Activated naive CD8-positive, alpha-beta T cell (primary cell): Measurements from ENCODE around the gene CRTAP.
A peak's percentile ranks its signal among the peaks of the same experiment; 100 is the strongest.
"Not testable (repeated sequence)": the region's sequence is repeated elsewhere in the genome, so short reads cannot be mapped to it uniquely, and the experiment has no call there.

Experiments used
- H3K27ac Mint-ChIP-seq: one replicate; pipeline ENCODE4 v1.8.0; 2021; ENCODE audit warnings: mixed read lengths
- H3K27me3 Mint-ChIP-seq: one replicate; pipeline ENCODE4 v1.8.0; 2021; ENCODE audit warnings: mixed read lengths
- H3K36me3 Mint-ChIP-seq: one replicate; pipeline ENCODE4 v1.8.0; 2021; ENCODE audit warnings: mixed read lengths
- H3K4me1 Mint-ChIP-seq: one replicate; pipeline ENCODE4 v1.8.0; 2021; ENCODE audit warnings: low read depth, mixed read lengths
- H3K4me3 Mint-ChIP-seq: one replicate; pipeline ENCODE4 v1.8.0; 2021; ENCODE audit warnings: mild to moderate bottlenecking, mixed read lengths
- H3K9me3 Mint-ChIP-seq: one replicate; pipeline ENCODE4 v1.8.0; 2021; ENCODE audit warnings: low read depth, mixed read lengths

Gene CRTAP

GRCh38 chr3:33091746-33092145 is 22.1 kb upstream of the CRTAP start:
- Mint-ChIP-seq H3K4me3 (no peak overlapping the region), H3K4me1 (peaks cover 77% of the 10 kb centered on the region), H3K27me3 (no peaks in the 10 kb centered on the region), H3K9me3 (no peaks in the 10 kb centered on the region), H3K36me3 (peaks cover 21% of the 10 kb centered on the region), H3K27ac (peak overlapping the region; percentile 34)

- Mint-ChIP-seq H3K36me3 (peaks cover 21% of the 10 kb centered on the region), H3K27ac (peak overlapping the region; percentile 54), H3K4me1 (peaks cover 76% of the 10 kb centered on the region), H3K27me3 (no peaks in the 10 kb centered on the region), H3K4me3 (no peak overlapping the region), H3K9me3 (no peaks in the 10 kb centered on the region)
Observed at GRCh38 chr3:33092496-33093254, 21.1 kb upstream of the CRTAP start.

GRCh38 chr3:33093847-33094246 is 20.0 kb upstream of the CRTAP start:
- H3K27me3 Mint-ChIP-seq: no peaks in the 10 kb centered on the region
- H3K27ac Mint-ChIP-seq: no peak overlapping the region
- H3K4me1 Mint-ChIP-seq: peaks cover 64% of the 10 kb centered on the region
- no peak overlapping the region for H3K4me3 Mint-ChIP-seq
- no peaks in the 10 kb centered on the region for H3K9me3 Mint-ChIP-seq
- peaks cover 17% of the 10 kb centered on the region for H3K36me3 Mint-ChIP-seq

- Mint-ChIP-seq H3K4me1 (peaks cover 48% of the 10 kb centered on the region), H3K27me3 (no peaks in the 10 kb centered on the region), H3K9me3 (no peaks in the 10 kb centered on the region), H3K36me3 (peaks cover 12% of the 10 kb centered on the region), H3K4me3 (peak overlapping the region; percentile 96), H3K27ac (no peak overlapping the region)
Observed at GRCh38 chr3:33095436-33095835, 18.4 kb upstream of the CRTAP start.

- Mint-ChIP-seq H3K36me3 (peaks cover 7% of the 10 kb centered on the region), H3K4me1 (peaks cover 40% of the 10 kb centered on the region), H3K27ac (peak overlapping the region; percentile 81), H3K4me3 (peak overlapping the region; percentile 96), H3K27me3 (no peaks in the 10 kb centered on the region), H3K9me3 (no peaks in the 10 kb centered on the region)
Observed at GRCh38 chr3:33096093-33096868, 17.5 kb upstream of the CRTAP start.

GRCh38 chr3:33099109-33099645 is 14.6 kb upstream of the CRTAP start:
- Mint-ChIP-seq H3K27ac (no peak overlapping the region), H3K9me3 (no peaks in the 10 kb centered on the region), H3K4me1 (peaks cover 14% of the 10 kb centered on the region), H3K4me3 (no peak overlapping the region), H3K36me3 (no peaks in the 10 kb centered on the region), H3K27me3 (peaks cover under 1% of the 10 kb centered on the region)

GRCh38 chr3:33099701-33100100 is 14.1 kb upstream of the CRTAP start:
- Mint-ChIP-seq H3K4me1 (peaks cover 13% of the 10 kb centered on the region), H3K27ac (no peak overlapping the region), H3K9me3 (no peaks in the 10 kb centered on the region), H3K27me3 (peaks cover 3% of the 10 kb centered on the region), H3K4me3 (no peak overlapping the region), H3K36me3 (no peaks in the 10 kb centered on the region)

- Mint-ChIP-seq H3K36me3 (no peaks in the 10 kb centered on the region), H3K27me3 (peaks cover 3% of the 10 kb centered on the region), H3K4me3 (no peak overlapping the region), H3K4me1 (peaks cover 12% of the 10 kb centered on the region), H3K27ac (no peak overlapping the region), H3K9me3 (no peaks in the 10 kb centered on the region)
Observed at GRCh38 chr3:33100229-33100628, 13.6 kb upstream of the CRTAP start.

- H3K9me3 Mint-ChIP-seq: no peaks in the 10 kb centered on the region
- no peak overlapping the region for H3K4me3 Mint-ChIP-seq
- peaks cover 3% of the 10 kb centered on the region for H3K27me3 Mint-ChIP-seq
- H3K4me1 Mint-ChIP-seq: no peaks in the 10 kb centered on the region
- no peaks in the 10 kb centered on the region for H3K36me3 Mint-ChIP-seq
- no peak overlapping the region for H3K27ac Mint-ChIP-seq
Observed at GRCh38 chr3:33103034-33103433, 10.8 kb upstream of the CRTAP start.

- Mint-ChIP-seq H3K4me3 (no peak overlapping the region), H3K9me3 (no peaks in the 10 kb centered on the region), H3K36me3 (no peaks in the 10 kb centered on the region)
Observed at GRCh38 chr3:33103480-33103879, 10.3 kb upstream of the CRTAP start.

GRCh38 chr3:33104803-33105202 is 9.0 kb upstream of the CRTAP start:
- H3K27me3 Mint-ChIP-seq: peaks cover 3% of the 10 kb centered on the region
- H3K9me3 Mint-ChIP-seq: no peaks in the 10 kb centered on the region
- H3K27ac Mint-ChIP-seq: no peak overlapping the region
- no peak overlapping the region for H3K4me3 Mint-ChIP-seq
- no peaks in the 10 kb centered on the region for H3K36me3 Mint-ChIP-seq
- H3K4me1 Mint-ChIP-seq: no peaks in the 10 kb centered on the region

More at GRCh38 chr3:33103480-33103879, 10.3 kb upstream of the CRTAP start:
- Mint-ChIP-seq H3K27me3 (peaks cover 3% of the 10 kb centered on the region), H3K4me1 (no peaks in the 10 kb centered on the region), H3K27ac (no peak overlapping the region)

GRCh38 chr3:33105341-33105948 is 8.4 kb upstream of the CRTAP start:
- no peaks in the 10 kb centered on the region for H3K4me1 Mint-ChIP-seq
- H3K36me3 Mint-ChIP-seq: no peaks in the 10 kb centered on the region
- H3K9me3 Mint-ChIP-seq: no peaks in the 10 kb centered on the region
- H3K27me3 Mint-ChIP-seq: peaks cover 3% of the 10 kb centered on the region
- H3K27ac Mint-ChIP-seq: no peak overlapping the region
- H3K4me3 Mint-ChIP-seq: no peak overlapping the region

GRCh38 chr3:33106854-33107253 is 7.0 kb upstream of the CRTAP start:
- not testable (repeated sequence) for H3K36me3 Mint-ChIP-seq, H3K27ac Mint-ChIP-seq, H3K4me3 Mint-ChIP-seq, H3K4me1 Mint-ChIP-seq, H3K9me3 Mint-ChIP-seq, H3K27me3 Mint-ChIP-seq

GRCh38 chr3:33111581-33111980 is 2.2 kb upstream of the CRTAP start:
- Mint-ChIP-seq H3K9me3 (no peaks in the 10 kb centered on the region), H3K36me3 (no peaks in the 10 kb centered on the region), H3K27me3 (no peaks in the 10 kb centered on the region), H3K27ac (no peak overlapping the region), H3K4me3 (no peak overlapping the region), H3K4me1 (peaks cover 26% of the 10 kb centered on the region)

- Mint-ChIP-seq H3K4me3 (peak overlapping the region; percentile 89), H3K9me3 (no peaks in the 10 kb centered on the region), H3K27me3 (no peaks in the 10 kb centered on the region), H3K27ac (peak overlapping the region; percentile 64), H3K4me1 (peaks cover 26% of the 10 kb centered on the region), H3K36me3 (no peaks in the 10 kb centered on the region)
Observed at GRCh38 chr3:33114622-33115023, 809 bp downstream of the CRTAP start.
